AG04450 (cell line): Measurements from ENCODE around the gene EXOSC7. TPM values are rescaled to one million over a fixed set of nuclear protein-coding genes. Genes with fewer than 3 reads are reported as not detected.
"Not testable (repeated sequence)": the region's sequence is repeated elsewhere in the genome, so short reads cannot be mapped to it uniquely, and the experiment has no call there.

Experiments
- CTCF ChIA-PET: fragments of 300-600, 350-600 bp; formaldehyde crosslinking; extraction: SDS; loops from one replicate; lab custom pipeline; 2022; ENCODE audit warnings: antibody characterized with exemption, inconsistent platforms; lab: Charles Lee
- POLR2A ChIA-PET: fragments of 350-600 bp; formaldehyde crosslinking; extraction: SDS; loops from one replicate; lab custom pipeline; 2021; ENCODE audit warnings: antibody characterized with exemption, inconsistent platforms; lab: Yijun Ruan, JAX
- DNase-seq: peaks from one replicate; pipeline ENCODE4 v3.0.0-alpha.2; 2011; ENCODE audit warnings: low read depth, low spot score
- H3K27ac ChIP-seq: one replicate; pipeline ENCODE4 v1.5.1; 2012; ENCODE audit warnings: low read depth, low read length, control low read depth
- H3K27me3 ChIP-seq: one replicate; pipeline ENCODE4 v1.6.0; 2012; ENCODE audit warnings: low read length; ENCODE audit not compliant: control insufficient read depth, insufficient read depth
- H3K4me3 ChIP-seq: 2 replicates; pipeline ENCODE4 v1.5.1; 2011; ENCODE audit warnings: mild to moderate bottlenecking, low read depth, low read length, control low read depth
- H3K9me3 ChIP-seq: 2 replicates; pipeline ENCODE4 v1.5.1; 2012; ENCODE audit warnings: low read length; ENCODE audit not compliant: control insufficient read depth, insufficient read depth
- CTCF ChIP-seq: IDR thresholded peaks from 2 replicates; pipeline ENCODE4 v1.5.1; 2011; ENCODE audit warnings: low read depth, low read length, control low read depth, inconsistent platforms
- polyA plus RNA-seq: library from polyadenylated mRNA; depleted of rRNA; stranded (reverse); fragments of >200 nt; gene quantifications from 2 replicates; pipeline ENCODE4 v1.2.3, GENCODE V29; 2011

Gene EXOSC7
- polyA plus RNA-seq, 1 experiment = 70.6 TPM

GRCh38 chr3:44942202-44942921, 33.7 kb upstream of the EXOSC7 start:
- no peak for DNase-seq
- H3K27ac ChIP-seq = peak overlapping the region; percentile 31
- no peak overlapping the region for H3K4me3 ChIP-seq
- POLR2A ChIA-PET = no interaction called here
- CTCF ChIA-PET = interaction anchor here (0.6 to 1.5 kb wide), 2 partner anchors 19 to 28 kb away, joined by 3 to 8 read pairs; no protein-coding TSS in a partner anchor
- no peaks in the 10 kb centered on the region for H3K9me3 ChIP-seq
- H3K27me3 ChIP-seq = no peaks in the 10 kb centered on the region
- no peak for TF ChIP-seq CTCF

DNA sequence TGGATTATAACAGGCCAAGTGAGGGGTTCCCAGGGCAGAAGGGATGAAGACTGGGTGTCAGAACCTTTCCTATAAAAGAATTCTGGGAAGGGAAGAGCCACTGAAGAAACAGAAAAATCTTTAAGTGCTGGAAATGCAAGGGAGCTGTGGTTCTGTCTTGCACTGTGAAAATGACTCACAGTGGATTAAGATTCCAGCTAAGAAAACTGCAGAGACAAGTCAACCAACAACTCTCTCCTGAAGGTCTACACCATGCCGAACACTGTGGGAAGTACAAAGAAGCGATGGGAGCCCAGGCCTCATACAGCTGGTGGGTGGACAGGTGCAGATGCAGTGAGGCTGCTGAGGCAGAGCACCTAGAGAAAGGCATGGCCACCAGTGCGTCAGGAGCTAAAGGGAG, 27.8 kb upstream of the EXOSC7 start:
- no peak for DNase-seq
- H3K27me3 ChIP-seq = no peaks in the 10 kb centered on the region
- H3K27ac ChIP-seq = no peak overlapping the region
- CTCF ChIA-PET = interaction anchor here (0.6 kb wide), 1 partner anchor 712 kb away, joined by 4 read pairs; no protein-coding TSS in a partner anchor
- no peak for TF ChIP-seq CTCF
- no peak overlapping the region for H3K4me3 ChIP-seq
- POLR2A ChIA-PET = no interaction called here
- H3K9me3 ChIP-seq = no peaks in the 10 kb centered on the region

GRCh38 chr3:44949770-44950169, 26.3 kb upstream of the EXOSC7 start:
- H3K27me3 ChIP-seq, H3K27ac ChIP-seq, H3K4me3 ChIP-seq, POLR2A ChIA-PET, CTCF ChIA-PET, DNase-seq, H3K9me3 ChIP-seq: not testable (repeated sequence)

- POLR2A ChIA-PET = no interaction called here
- H3K27ac ChIP-seq = no peak overlapping the region
- CTCF ChIA-PET = interaction anchor here (2.1 kb wide), 1 partner anchor 36 kb away, joined by 4 read pairs; no protein-coding TSS in a partner anchor
- DNase-seq = no peak
- no peak overlapping the region for H3K4me3 ChIP-seq
- TF ChIP-seq CTCF = no peak
- H3K9me3 ChIP-seq = no peaks in the 10 kb centered on the region
- H3K27me3 ChIP-seq = no peaks in the 10 kb centered on the region
These were observed 25.7 kb upstream of the EXOSC7 start for GRCh38 chr3:44950275-44950734.

GRCh38 chr3:44952689-44953088, 23.4 kb upstream of the EXOSC7 start:
- H3K9me3 ChIP-seq = no peaks in the 10 kb centered on the region
- no peak for DNase-seq
- no peak overlapping the region for H3K27ac ChIP-seq
- CTCF ChIA-PET = interaction anchor here (0.6 kb wide), 1 partner anchor 18 kb away, joined by 3 read pairs; no protein-coding TSS in a partner anchor
- no peak overlapping the region for H3K4me3 ChIP-seq
- no peaks in the 10 kb centered on the region for H3K27me3 ChIP-seq
- TF ChIP-seq CTCF = no peak
- POLR2A ChIA-PET = no interaction called here
